NAMALWA (cell line): ENCODE data around the gene PTGS2.

ENCODE experiments used
- DNase-seq: peaks from one replicate; pipeline ENCODE4 v3.0.0-alpha.2; 2015; ENCODE audit warnings: low spot score

The PTGS2 gene

DNA sequence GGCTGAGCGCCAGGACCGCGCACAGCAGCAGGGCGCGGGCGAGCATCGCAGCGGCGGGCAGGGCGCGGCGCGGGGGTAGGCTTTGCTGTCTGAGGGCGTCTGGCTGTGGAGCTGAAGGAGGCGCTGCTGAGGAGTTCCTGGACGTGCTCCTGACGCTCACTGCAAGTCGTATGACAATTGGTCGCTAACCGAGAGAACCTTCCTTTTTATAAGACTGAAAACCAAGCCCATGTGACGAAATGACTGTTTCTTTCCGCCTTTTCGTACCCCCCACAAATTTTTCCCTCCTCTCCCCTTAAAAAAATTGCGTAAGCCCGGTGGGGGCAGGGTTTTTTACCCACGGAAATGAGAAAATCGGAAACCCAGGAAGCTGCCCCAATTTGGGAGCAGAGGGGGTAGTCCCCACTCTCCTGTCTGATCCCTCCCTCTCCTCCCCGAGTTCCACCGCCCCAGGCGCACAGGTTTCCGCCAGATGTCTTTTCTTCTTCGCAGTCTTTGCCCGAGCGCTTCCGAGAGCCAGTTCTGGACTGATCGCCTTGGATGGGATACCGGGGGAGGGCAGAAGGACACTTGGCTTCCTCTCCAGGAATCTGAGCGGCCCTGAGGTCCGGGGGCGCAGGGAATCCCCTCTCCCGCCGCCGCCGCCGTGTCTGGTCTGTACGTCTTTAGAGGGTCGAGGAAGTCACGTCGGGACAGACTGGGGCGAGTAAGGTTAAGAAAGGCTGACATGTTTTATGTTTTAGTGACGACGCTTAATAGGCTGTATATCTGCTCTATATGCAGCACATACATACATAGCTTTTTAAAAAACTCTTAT lies at the start of gene PTGS2:
PTGS2 (minus strand) TSS at position 179 of the 817 bp plus-strand sequence; CDS start at position 46, 133 bp downstream.
- DNase-seq: no peak

DNA sequence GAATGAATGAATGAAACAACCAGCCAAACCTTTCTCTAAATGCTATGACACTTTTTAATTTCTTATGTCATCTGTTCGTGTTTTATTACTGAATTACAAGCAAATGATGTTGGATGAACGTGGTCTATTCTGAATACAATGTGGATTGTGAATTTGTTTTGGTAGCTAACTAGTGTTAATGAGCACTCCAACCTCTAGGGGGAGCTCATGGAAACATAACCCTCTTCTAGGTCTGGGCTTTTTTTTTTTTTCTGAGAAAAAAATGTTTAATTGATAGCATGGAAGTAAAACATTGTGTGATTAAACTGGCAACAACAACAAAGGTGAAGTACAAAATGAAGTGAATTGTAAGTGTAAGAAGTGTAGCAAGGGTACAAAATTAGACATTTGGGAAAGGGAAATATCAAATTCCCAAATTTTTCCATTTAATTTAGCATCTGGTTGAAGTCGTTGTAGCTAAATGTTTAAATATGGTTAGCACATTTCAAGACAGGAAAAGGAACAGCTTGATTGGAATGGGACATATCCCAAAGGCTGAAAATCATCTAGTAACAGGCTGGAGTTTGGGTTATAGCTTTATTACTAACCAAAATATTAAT lies 42.6 kb upstream of the PTGS2 start:
- peak; percentile 72 for DNase-seq

DNA sequence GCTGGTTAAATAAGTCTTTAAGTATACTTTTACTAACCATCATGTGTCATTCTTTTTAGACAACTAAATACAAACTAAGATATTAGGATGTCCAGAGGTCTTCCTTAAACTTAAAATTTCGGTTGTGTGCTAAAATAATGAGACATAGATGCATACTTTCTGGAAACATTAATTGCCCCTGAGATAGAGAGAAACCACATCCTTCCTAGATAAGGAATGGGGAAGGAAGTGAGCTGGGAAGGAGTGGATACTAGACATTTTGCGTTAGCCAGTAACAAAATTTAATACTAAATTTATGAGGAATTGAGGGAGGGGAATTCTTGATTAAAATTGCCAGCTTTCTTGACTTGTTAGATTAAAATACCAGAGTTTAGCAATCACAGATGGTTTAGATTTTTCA lies 37.1 kb upstream of the PTGS2 start:
- no peak for DNase-seq

DNA sequence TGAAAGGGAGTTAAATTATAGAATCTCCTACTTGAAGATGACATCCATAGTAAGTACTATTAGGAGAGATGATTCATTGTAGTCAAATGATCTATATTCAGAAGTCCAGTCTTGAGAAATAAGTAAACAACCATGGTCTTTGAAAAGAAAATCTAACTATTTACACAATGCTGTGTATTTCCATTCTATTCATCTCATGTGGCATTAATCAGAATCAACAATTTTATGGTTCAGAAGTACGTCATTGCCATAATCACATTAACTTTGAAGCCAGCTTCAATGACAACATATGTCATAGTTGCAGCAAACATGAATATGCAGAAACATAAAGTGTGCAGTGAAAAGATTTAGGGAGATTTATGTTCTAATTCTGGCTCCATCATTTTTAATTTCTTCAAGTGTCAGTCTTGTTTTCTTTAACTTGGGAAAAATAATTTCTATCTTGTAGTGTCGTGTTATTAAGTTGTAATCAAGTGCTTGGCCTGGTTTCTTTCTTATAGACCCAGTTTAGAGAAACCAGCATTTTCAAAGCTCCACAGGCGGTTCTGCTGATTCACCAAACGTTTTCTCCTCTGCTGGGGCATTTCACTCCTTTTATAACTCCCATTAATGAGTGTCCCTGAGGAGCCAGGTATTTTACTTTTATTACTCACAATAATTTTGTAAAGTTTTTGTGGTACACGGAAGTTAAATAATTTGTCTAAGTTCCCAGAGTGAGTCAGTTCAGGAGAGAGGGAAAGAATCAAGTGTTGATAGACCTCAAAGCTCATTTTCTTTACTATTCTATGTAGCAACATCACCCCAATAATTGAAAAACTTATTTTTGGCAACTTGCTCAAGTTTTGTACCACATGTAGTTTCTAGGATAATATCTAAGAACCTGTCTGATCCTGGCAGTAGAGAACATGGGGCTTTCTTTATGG lies 35.9 kb upstream of the PTGS2 start:
- DNase-seq: no peak

DNA sequence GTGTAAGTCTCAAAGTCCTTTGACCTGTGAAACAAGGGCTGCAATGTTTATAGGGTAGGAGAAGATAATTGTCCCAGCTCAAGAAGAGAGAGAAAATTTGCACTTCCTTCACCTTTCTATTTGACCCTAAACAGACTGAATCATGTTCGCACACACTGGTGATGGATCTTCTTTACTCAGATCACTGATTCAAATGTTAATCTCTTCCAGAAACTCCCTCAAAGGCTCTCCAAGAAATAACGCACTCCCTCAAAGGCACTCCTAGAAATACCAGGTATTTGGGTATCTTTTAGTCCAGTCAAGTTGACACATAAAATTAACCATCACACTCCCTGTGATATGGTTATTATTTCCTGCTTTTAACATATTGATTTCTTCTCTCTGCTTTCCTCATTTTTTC lies 30.5 kb upstream of the PTGS2 start:
- DNase-seq: no peak

DNA sequence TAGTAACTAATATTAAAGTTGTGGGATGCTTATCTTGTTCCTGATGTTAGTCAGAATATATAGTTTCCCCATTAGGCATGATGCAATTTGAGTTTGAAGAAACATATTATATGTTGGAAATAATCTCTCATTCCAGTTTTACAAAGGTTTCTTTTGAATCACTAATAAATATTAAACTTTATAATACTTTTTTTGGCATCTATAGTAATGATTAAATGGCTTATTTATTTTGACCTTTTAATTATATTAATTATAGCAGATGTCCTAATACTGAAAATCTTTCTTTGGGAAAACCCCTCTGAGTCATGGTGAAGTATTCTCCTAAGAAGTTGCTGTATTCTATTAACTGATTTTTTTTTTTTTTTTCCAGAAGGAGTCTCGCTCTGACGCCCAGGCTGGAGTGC lies 28.5 kb upstream of the PTGS2 start:
- no peak for DNase-seq

DNA sequence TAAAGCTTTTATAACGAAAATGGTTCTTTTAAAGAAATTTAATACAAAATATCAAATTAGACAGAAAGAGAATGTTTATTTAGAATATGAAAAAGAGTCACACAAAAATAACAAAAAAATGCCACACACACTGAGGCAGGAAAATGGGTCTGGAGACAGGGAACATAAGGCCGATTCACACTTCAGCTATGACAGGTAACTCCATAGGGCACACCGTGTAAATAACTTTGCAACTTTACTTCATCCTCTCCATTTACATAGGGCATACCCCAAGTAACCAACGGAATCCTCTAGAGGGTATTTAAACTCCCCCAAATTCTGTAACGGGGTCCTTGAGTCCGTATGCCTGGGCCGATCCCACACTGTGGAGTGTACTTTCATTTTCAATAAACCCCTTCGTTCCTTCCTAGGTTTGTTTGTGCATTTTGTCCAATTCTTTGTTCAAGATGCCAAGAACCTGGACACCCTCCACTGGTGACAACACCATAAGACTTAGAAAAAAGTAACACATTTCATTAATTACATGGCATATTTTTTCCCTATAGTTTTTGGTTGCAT lies 23.1 kb upstream of the PTGS2 start:
- no peak for DNase-seq

DNA sequence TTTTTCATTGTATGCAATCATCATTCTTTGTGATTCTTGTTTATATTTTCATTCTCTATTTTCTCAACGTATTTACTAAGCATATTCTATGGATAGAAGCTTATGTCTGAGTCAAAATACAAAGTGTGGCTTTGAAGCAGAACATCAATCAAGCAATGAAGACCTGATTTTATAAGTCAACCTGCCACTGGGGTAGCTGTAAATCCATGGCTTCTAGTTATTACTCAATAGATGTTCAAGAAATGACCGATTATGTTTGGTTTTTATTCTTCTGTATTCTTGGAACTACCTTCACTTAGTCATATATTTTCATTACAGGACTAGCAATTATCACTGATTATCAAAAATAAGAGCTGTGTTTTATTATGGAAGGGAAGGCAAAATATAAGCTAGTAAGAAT lies 20.5 kb upstream of the PTGS2 start:
- no peak for DNase-seq

DNA sequence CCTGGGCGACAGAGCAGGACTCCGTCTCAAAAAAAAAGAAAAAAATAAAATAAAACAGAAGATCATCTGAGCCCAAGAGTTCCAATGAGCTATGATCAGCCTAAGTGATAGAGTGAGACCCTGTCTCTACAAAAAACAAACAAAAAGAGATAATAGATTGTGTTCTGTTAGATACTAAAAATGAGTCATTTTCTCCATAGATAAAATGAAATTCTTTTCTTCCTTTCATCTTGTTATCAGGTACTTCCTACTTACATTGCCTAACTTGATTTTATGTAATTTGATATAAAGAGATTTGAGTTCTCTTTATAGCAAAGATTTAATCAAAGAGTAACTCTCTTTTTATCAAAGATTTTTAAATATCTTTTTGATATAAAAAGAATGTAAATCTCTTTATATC lies 19.3 kb upstream of the PTGS2 start:
- DNase-seq: no peak

DNA sequence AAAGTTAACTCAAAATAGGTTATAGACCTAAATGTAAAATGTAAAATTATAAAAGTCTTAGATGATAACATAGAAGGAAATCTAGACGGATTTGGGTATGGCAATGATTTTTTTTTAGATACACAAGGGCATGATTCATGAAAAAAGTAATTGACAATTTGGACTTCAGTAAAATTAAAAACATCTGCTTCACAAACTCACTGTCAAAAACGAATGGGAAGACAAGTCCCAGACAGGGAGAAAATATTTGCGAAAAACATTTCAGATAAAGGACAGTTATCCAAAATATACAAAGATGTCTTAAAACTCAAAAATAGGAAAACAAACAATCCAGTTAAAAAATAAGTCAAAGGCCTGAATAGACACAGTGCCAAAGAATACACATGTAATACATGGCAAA lies 9.7 kb upstream of the PTGS2 start:
- no peak for DNase-seq

DNA sequence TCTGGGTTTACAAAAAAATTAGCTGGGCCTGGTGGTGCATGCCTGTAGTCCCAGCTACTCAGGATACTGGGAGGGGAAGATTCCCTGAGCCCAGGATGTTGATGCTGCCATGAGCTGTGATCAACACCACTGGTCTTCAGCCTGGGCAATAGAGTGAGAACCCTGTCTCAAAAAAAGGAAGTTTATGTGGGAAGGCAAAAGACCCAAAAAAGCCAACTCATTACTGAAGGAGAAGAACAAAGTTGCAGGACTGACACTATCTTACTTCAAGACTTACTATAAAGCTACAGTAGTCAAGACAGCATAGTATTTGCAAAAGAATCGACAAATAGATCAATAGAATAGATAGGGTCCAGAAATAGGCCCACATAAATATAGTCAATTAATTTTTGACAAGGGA lies 9.2 kb upstream of the PTGS2 start:
- DNase-seq: no peak

DNA sequence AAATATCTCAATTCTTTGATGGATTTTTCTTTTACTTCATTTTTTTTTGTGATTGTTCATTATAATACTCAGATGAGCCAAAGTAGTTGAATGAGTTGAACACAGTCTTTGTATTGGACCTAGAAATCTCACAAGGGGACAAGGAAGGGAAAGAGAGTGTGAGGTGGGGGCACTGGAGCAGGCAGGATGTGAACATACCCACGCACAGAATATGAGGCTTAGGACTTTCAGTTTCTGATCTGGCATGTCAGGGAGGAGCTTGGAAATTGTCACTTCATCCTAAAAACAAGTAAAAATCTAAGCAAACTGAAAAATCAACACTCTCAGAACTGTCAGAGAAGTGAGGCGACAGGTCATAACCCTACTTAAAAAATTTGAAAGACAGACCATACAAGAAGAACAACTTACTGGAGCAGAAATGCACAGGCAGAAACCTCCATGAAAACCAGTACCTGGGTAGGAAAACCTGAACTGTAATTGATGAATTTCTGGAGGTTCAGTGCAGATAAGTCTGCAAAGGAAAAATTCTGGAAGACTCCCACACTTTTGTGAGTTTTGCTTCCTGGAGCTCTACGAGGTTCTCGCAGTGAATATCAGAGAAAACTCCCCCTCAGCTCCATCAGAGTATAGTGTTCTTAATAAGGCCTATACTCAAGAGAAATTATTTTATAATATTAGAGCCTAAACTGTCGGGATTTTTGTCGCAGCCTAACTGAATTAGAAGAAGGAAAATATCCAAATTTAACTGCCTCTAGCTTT lies 3.6 kb upstream of the PTGS2 start:
- no peak for DNase-seq

DNA sequence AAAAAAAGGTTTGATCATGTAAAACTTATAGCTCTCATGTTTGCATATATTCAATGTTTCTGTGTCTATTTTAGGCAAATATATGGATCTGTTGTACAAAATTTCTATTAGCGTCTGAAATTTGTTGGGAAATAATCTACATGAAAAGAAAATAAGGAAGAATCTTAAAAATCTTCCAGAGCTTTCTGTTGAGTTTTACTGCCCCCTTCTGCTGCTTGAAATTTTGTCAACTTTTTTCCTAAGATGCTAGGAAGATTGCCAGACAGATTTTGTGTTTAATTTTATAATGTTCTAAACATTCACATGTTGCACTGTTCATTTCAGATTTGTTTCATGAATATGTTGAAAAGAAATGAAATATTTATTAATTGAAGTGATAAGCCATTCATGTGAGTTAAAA lies 2.5 kb upstream of the PTGS2 start:
- no peak for DNase-seq

DNA sequence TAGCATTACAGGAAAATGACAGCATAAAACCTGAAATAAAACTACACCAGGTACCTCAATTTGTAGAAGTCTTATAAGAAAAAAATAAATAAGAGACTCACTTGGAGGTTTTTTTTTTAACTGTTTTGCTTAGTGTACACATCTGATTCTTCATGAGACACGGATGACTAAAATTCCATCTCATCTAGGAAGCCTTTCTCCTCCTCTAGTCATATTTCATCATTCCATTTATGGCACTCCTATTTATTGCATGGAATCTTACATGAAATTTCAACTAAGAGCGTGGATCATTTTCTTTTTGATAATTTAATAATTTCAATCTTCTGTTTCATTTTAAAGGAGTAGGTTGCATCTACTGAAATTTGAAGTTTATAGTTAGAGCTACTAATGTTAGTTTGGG lies 1.6 kb upstream of the PTGS2 start:
- no peak for DNase-seq

DNA sequence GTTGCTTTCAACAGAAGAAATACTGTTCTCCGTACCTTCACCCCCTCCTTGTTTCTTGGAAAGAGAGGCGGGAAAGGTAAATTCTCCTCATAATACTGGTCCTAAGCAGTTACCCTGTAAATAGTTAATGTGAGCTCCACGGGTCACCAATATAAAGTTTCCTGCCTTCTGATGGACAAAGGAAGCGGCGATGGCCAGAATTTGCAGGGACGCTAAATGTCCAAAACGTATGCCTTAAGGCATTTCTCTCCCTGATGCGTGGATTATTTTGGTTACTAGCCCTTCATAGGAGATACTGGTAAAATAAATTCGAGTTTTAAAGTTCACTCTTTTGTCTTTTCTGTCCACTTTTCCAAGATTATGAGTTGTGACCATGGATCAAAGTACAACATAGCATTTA lies 898 bp upstream of the PTGS2 start:
- no peak for DNase-seq

DNA sequence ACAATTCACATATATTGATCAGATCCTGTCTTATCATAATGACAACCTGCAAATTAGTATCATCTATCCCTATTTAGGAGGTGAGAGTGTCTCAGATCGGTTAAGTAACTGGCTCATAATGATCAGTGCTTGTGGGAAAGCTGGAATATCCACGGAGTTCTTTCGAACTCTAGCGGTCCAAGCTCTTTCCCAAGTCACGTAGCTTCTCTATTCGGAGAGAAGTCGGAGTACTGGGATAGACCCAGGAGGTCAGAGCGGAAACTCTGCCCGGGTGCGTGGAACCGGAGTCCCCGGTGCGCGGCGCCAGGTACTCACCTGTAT lies 339 bp downstream of the PTGS2 start:
- DNase-seq: no peak

DNA sequence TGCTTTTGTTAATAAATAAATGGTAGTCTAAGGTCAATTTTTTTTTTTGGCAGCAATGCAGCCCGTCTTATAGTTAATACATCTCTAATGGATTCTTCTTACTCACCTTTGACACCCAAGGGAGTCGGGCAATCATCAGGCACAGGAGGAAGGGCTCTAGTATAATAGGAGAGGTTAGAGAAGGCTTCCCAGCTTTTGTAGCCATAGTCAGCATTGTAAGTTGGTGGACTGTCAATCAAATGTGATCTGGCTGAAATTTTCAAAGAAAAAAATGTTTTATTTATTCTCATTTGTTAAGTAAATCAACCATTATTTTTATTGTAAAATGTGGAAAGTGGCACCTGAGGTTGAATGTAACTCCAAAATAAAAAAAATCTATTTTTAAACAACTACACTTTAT lies 2.1 kb downstream of the PTGS2 start:
- no peak for DNase-seq

DNA sequence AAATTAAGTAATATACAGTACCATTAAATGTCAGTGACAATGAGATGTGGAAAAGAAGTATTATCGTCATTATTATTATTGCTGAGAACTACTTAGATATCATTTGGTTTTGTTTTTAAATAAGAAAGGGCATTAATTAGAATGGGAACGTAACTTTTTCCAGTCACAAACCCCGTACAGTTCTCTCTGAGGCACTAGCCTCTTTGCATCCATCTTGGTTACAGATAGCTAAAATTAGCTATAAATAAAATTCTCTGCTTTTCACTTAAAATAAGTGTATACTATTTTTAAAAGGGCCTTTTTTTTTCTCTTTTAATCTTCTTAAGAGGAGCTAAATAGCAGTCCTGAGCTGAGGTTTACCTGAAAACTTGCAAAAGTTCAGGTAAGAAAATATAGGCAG lies 7.6 kb downstream of the PTGS2 start:
- DNase-seq: no peak

DNA sequence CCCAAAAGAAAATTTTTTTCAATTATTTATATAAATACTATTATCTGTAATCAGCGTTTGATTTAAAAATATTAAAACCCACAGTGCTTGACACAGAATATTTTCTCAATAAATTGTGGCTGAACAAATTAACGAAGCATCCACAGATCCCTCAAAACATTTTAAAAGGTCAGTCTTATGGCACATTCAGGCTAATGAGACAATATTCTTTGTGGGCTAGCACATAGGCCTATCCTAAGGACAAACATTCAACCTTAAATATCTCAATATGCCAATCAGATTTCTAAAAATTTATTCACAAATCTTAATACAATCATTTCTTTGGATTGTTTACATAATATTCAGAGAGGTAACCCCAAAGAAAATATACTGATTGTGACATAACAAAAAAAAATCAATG lies 8.1 kb downstream of the PTGS2 start:
- no peak for DNase-seq

DNA sequence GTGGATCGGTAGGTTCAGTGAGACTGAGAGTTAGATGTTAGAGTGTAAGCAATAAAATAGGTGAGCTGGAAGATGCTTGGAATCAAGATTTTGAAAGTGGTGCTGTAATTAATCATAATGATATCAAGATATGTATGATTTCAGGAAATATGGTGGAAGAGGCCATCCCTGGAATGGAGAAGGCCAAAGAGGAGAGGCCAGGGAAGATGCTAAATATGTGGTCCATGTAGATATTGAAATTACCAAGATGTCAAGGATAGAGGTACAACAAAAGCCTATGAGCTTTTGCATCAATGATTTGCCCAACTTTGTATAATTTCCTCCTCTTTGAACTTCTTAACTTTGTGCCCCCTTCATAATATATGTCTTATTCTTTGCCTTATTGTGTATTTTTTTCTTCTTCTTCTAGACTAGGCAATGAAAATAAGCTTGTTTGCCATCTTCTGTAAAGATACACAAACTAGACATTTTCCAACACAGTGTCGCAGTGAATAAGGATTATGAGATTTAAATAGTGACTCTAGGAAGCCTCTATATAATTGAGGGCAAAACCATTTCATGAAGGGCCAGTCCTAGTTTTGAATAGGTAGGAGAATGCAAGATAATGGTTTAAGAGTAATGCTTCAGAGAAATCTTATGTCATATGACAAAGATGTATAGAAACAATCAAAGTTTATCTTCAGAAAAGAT lies 8.9 kb downstream of the PTGS2 start:
- no peak for DNase-seq
